Nephron (organoid): Measurements from ENCODE around the gene PTGS2.

ENCODE experiments used
- H3K27ac Mint-ChIP-seq, 3 experiments: 2 replicates each; pipeline ENCODE4 v1.8.0; 2020; ENCODE audit warnings: mixed read lengths in 3 of 3, mild to moderate bottlenecking in 2 of 3, moderate library complexity in 1 of 3
- H3K27me3 Mint-ChIP-seq: 2 replicates; pipeline ENCODE4 v1.8.0; 2021; ENCODE audit warnings: low read depth, mild to moderate bottlenecking, moderate library complexity, mixed read lengths
- H3K36me3 Mint-ChIP-seq: 2 replicates; pipeline ENCODE4 v1.8.0; 2020; ENCODE audit warnings: low read depth, mixed read lengths
- H3K4me1 Mint-ChIP-seq: 2 replicates; pipeline ENCODE4 v1.8.0; 2020; ENCODE audit warnings: mixed read lengths
- H3K4me3 Mint-ChIP-seq, 3 experiments: 2 replicates each; pipeline ENCODE4 v1.8.0; 2020; ENCODE audit warnings: mild to moderate bottlenecking in 3 of 3, mixed read lengths in 3 of 3, moderate library complexity in 2 of 3
- H3K9me3 Mint-ChIP-seq: 2 replicates; pipeline ENCODE4 v1.8.0; 2020; ENCODE audit warnings: mixed read lengths
- TF ChIP-seq, protein P1 (sequence below), 3 experiments: fragments of 200-600 bp; sonication (generic); IDR thresholded peaks; one replicate each; pipeline ENCODE4 v1.5.0; 2021; ENCODE audit warnings: antibody characterized with exemption in 3 of 3; ENCODE audit not compliant: unreplicated experiment in 3 of 3

PTGS2 gene

DNA sequence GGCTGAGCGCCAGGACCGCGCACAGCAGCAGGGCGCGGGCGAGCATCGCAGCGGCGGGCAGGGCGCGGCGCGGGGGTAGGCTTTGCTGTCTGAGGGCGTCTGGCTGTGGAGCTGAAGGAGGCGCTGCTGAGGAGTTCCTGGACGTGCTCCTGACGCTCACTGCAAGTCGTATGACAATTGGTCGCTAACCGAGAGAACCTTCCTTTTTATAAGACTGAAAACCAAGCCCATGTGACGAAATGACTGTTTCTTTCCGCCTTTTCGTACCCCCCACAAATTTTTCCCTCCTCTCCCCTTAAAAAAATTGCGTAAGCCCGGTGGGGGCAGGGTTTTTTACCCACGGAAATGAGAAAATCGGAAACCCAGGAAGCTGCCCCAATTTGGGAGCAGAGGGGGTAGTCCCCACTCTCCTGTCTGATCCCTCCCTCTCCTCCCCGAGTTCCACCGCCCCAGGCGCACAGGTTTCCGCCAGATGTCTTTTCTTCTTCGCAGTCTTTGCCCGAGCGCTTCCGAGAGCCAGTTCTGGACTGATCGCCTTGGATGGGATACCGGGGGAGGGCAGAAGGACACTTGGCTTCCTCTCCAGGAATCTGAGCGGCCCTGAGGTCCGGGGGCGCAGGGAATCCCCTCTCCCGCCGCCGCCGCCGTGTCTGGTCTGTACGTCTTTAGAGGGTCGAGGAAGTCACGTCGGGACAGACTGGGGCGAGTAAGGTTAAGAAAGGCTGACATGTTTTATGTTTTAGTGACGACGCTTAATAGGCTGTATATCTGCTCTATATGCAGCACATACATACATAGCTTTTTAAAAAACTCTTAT lies at the start of gene PTGS2:
Gene PTGS2 (minus strand): TSS at position 179 of the 817 bp plus-strand sequence. CDS start 133 bp downstream, at position 46.
- peak within 1 kb of the TSS; percentile 34 to 85 (median 53) for H3K27ac Mint-ChIP-seq
- no peaks in the 10 kb centered on the region for H3K36me3 Mint-ChIP-seq
- H3K4me1 Mint-ChIP-seq: peaks cover 16% of the 10 kb centered on the region
- H3K27me3 Mint-ChIP-seq: peaks cover 36% of the 10 kb centered on the region
- peak within 1 kb of the TSS; percentile 85 to 90 (median 88) for H3K4me3 Mint-ChIP-seq
- no peaks in the 10 kb centered on the region for H3K9me3 Mint-ChIP-seq
- TF ChIP-seq, protein P1, sequence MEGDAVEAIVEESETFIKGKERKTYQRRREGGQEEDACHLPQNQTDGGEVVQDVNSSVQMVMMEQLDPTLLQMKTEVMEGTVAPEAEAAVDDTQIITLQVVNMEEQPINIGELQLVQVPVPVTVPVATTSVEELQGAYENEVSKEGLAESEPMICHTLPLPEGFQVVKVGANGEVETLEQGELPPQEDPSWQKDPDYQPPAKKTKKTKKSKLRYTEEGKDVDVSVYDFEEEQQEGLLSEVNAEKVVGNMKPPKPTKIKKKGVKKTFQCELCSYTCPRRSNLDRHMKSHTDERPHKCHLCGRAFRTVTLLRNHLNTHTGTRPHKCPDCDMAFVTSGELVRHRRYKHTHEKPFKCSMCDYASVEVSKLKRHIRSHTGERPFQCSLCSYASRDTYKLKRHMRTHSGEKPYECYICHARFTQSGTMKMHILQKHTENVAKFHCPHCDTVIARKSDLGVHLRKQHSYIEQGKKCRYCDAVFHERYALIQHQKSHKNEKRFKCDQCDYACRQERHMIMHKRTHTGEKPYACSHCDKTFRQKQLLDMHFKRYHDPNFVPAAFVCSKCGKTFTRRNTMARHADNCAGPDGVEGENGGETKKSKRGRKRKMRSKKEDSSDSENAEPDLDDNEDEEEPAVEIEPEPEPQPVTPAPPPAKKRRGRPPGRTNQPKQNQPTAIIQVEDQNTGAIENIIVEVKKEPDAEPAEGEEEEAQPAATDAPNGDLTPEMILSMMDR (IDR thresholded peaks at IDR 0.05; ENCODE audit: unreplicated experiment in 3 of 3): peak; percentile 31 to 46 (median 44)

DNA sequence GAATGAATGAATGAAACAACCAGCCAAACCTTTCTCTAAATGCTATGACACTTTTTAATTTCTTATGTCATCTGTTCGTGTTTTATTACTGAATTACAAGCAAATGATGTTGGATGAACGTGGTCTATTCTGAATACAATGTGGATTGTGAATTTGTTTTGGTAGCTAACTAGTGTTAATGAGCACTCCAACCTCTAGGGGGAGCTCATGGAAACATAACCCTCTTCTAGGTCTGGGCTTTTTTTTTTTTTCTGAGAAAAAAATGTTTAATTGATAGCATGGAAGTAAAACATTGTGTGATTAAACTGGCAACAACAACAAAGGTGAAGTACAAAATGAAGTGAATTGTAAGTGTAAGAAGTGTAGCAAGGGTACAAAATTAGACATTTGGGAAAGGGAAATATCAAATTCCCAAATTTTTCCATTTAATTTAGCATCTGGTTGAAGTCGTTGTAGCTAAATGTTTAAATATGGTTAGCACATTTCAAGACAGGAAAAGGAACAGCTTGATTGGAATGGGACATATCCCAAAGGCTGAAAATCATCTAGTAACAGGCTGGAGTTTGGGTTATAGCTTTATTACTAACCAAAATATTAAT lies 42.6 kb upstream of the PTGS2 start:
- TF ChIP-seq, protein P1 (IDR thresholded peaks at IDR 0.05; ENCODE audit: unreplicated experiment in 3 of 3): peak in 1 of 3 experiments; percentile 32
- Mint-ChIP-seq H3K4me1 (no peaks in the 10 kb centered on the region), H3K4me3 (no peak overlapping the region), H3K9me3 (peaks cover 21% of the 10 kb centered on the region), H3K27me3 (no peaks in the 10 kb centered on the region), H3K27ac (no peak overlapping the region), H3K36me3 (no peaks in the 10 kb centered on the region)

GRCh38 chr1:186717286-186717685 lies 37.1 kb upstream of the PTGS2 start:
- TF ChIP-seq, protein P1 (IDR thresholded peaks at IDR 0.05; ENCODE audit: unreplicated experiment in 3 of 3): no peak
- H3K4me1 Mint-ChIP-seq: no peaks in the 10 kb centered on the region
- H3K4me3 Mint-ChIP-seq: no peak overlapping the region
- no peaks in the 10 kb centered on the region for H3K36me3 Mint-ChIP-seq
- no peaks in the 10 kb centered on the region for H3K27me3 Mint-ChIP-seq
- H3K27ac Mint-ChIP-seq: no peak overlapping the region
- H3K9me3 Mint-ChIP-seq: no peaks in the 10 kb centered on the region

- Mint-ChIP-seq H3K9me3 (no peaks in the 10 kb centered on the region), H3K4me3 (no peak overlapping the region), H3K27me3 (no peaks in the 10 kb centered on the region), H3K27ac (no peak overlapping the region), H3K4me1 (no peaks in the 10 kb centered on the region), H3K36me3 (no peaks in the 10 kb centered on the region)
- TF ChIP-seq, protein P1 (IDR thresholded peaks at IDR 0.05; ENCODE audit: unreplicated experiment in 3 of 3): no peak
Observed at GRCh38 chr1:186715887-186716809, 35.9 kb upstream of the PTGS2 start.

DNA sequence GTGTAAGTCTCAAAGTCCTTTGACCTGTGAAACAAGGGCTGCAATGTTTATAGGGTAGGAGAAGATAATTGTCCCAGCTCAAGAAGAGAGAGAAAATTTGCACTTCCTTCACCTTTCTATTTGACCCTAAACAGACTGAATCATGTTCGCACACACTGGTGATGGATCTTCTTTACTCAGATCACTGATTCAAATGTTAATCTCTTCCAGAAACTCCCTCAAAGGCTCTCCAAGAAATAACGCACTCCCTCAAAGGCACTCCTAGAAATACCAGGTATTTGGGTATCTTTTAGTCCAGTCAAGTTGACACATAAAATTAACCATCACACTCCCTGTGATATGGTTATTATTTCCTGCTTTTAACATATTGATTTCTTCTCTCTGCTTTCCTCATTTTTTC lies 30.5 kb upstream of the PTGS2 start:
- Mint-ChIP-seq H3K27ac (no peak overlapping the region), H3K36me3 (no peaks in the 10 kb centered on the region), H3K4me1 (no peaks in the 10 kb centered on the region), H3K9me3 (no peaks in the 10 kb centered on the region), H3K27me3 (no peaks in the 10 kb centered on the region), H3K4me3 (no peak overlapping the region)
- TF ChIP-seq, protein P1 (IDR thresholded peaks at IDR 0.05; ENCODE audit: unreplicated experiment in 3 of 3): no peak
